IMR-90 (cell line): Measurements from ENCODE around the gene MORN5. TPM values are rescaled to one million over a fixed set of nuclear protein-coding genes. Genes with fewer than 3 reads are reported as not detected.

Experiments
- ATAC-seq: fragments of 200-7000 bp; cut with Tn5 transposase; 2 replicates; pipeline ENCODE4 v1.9.1; 2020; ENCODE audit warnings: low read depth, mild to moderate bottlenecking, moderate library complexity
- BruUV-seq: library from RNA; stranded (reverse); fragments of 400-500 nt; replicated peaks from 2 replicates; lab custom pipeline; 2021; lab: Mats Ljungman, UMichigan
- CTCF ChIA-PET: fragments of 300-600 bp; formaldehyde crosslinking; extraction: SDS; loops from one replicate; lab custom pipeline; 2021; ENCODE audit warnings: antibody characterized with exemption; lab: Yijun Ruan, JAX
- POLR2A ChIA-PET: fragments of 300-600 bp; sonication (Branson Sonifier 250); formaldehyde crosslinking; loops from one replicate; lab custom pipeline; 2022; ENCODE audit warnings: antibody characterized with exemption; ENCODE audit not compliant: unreplicated experiment; lab: Charles Lee
- DNase-seq: peaks from one replicate; pipeline ENCODE4 v3.0.0; 2013
- H2AFZ ChIP-seq: replicated peaks from 2 replicates; pipeline ENCODE3; 2013; ENCODE audit warnings: low read length, mild to moderate bottlenecking; ENCODE audit not compliant: poor library complexity
- H2AK5ac ChIP-seq: 2 replicates; pipeline ENCODE4 v1.6.1; 2013; ENCODE audit warnings: low read depth, low read length, inconsistent platforms
- H2AK9ac ChIP-seq: replicated peaks from 2 replicates; pipeline ENCODE3; 2013; ENCODE audit warnings: mild to moderate bottlenecking, low read depth, low read length, moderate library complexity; ENCODE audit not compliant: poor library complexity
- H2BK120ac ChIP-seq: 2 replicates; pipeline ENCODE4 v1.6.1; 2013; ENCODE audit warnings: low read depth, low read length, inconsistent platforms
- H2BK15ac ChIP-seq: 3 replicates; pipeline ENCODE4 v1.6.1; 2013; ENCODE audit warnings: low read depth, low read length, inconsistent platforms
- H2BK20ac ChIP-seq: 2 replicates; pipeline ENCODE4 v1.6.1; 2013; ENCODE audit warnings: low read depth, mild to moderate bottlenecking, inconsistent platforms, low read length, moderate library complexity
- H2BK5ac ChIP-seq: 2 replicates; pipeline ENCODE4 v1.6.1; 2013; ENCODE audit warnings: mild to moderate bottlenecking, low read depth, low read length, inconsistent platforms; ENCODE audit not compliant: poor library complexity, severe bottlenecking
- H3K14ac ChIP-seq: replicated peaks from 2 replicates; pipeline ENCODE4 v1.6.1; 2013; ENCODE audit warnings: low read depth, low read length, inconsistent platforms
- H3K18ac ChIP-seq: 2 replicates; pipeline ENCODE4 v1.6.1; 2013; ENCODE audit warnings: low read depth, low read length, control low read depth
- H3K23ac ChIP-seq: 2 replicates; pipeline ENCODE4 v1.6.1; 2013; ENCODE audit warnings: low read depth, low read length, inconsistent platforms
- H3K27ac ChIP-seq: 2 replicates; pipeline ENCODE4 v1.5.1; 2013; ENCODE audit warnings: mild to moderate bottlenecking, control low read depth, low read length; ENCODE audit not compliant: insufficient read depth
- H3K27me3 ChIP-seq: 2 replicates; pipeline ENCODE4 v1.6.1; 2013; ENCODE audit warnings: low read length; ENCODE audit not compliant: control insufficient read depth, insufficient read depth
- H3K36me3 ChIP-seq: 2 replicates; pipeline ENCODE4 v1.6.1; 2013; ENCODE audit warnings: low read length, mixed read lengths; ENCODE audit not compliant: control insufficient read depth, insufficient read depth
- H3K4ac ChIP-seq: 2 replicates; pipeline ENCODE4 v1.6.1; 2013; ENCODE audit warnings: low read depth, low read length, inconsistent platforms
- H3K4me1 ChIP-seq: 2 replicates; pipeline ENCODE4 v1.6.1; 2013; ENCODE audit warnings: low read length, mixed read lengths; ENCODE audit not compliant: control insufficient read depth, insufficient read depth
- H3K4me2 ChIP-seq: 2 replicates; pipeline ENCODE4 v1.6.1; 2013; ENCODE audit warnings: low read depth, mild to moderate bottlenecking, control low read depth, low read length, moderate library complexity
- H3K4me3 ChIP-seq: 2 replicates; pipeline ENCODE4 v1.5.1; 2013; ENCODE audit warnings: low read depth, mild to moderate bottlenecking, control low read depth, low read length, moderate library complexity; ENCODE audit not compliant: insufficient read depth
- H3K56ac ChIP-seq: 2 replicates; pipeline ENCODE4 v1.6.1; 2013; ENCODE audit warnings: low read length, inconsistent platforms; ENCODE audit not compliant: insufficient read depth; ENCODE audit errors: extremely low read depth
- H3K79me1 ChIP-seq, 2 experiments: 2 replicates each; pipeline ENCODE4 v1.6.1; 2013; ENCODE audit warnings: low read length in 2 of 2, inconsistent platforms in 1 of 2, low read depth in 1 of 2
- H3K9ac ChIP-seq: 2 replicates; pipeline ENCODE4 v1.6.1; 2013; ENCODE audit warnings: low read depth, low read length, control low read depth
- H3K9me1 ChIP-seq: 2 replicates; pipeline ENCODE4 v1.6.1; 2013; ENCODE audit warnings: low read length, inconsistent platforms; ENCODE audit not compliant: insufficient read depth
- H3K9me3 ChIP-seq: 2 replicates; pipeline ENCODE4 v1.6.1; 2013; ENCODE audit warnings: low read length; ENCODE audit not compliant: control insufficient read depth, insufficient read depth
- H4K20me1 ChIP-seq: 2 replicates; pipeline ENCODE4 v1.6.1; 2013; ENCODE audit warnings: low read length, inconsistent platforms; ENCODE audit not compliant: insufficient read depth
- H4K5ac ChIP-seq: 2 replicates; pipeline ENCODE4 v1.6.1; 2013; ENCODE audit warnings: mild to moderate bottlenecking, low read depth, low read length, control low read depth
- H4K8ac ChIP-seq, 2 experiments: 2 replicates each; pipeline ENCODE4 v1.6.1; 2013; ENCODE audit warnings: low read depth in 2 of 2, low read length in 2 of 2, control low read depth in 1 of 2, inconsistent platforms in 1 of 2
- H4K91ac ChIP-seq: 2 replicates; pipeline ENCODE4 v1.6.1; 2013; ENCODE audit warnings: low read depth, low read length, inconsistent platforms; ENCODE audit not compliant: insufficient read depth
- BHLHE40 ChIP-seq: fragments of 150-350 bp; IDR thresholded peaks from 2 replicates; pipeline ENCODE4 v1.6.1; 2016; ENCODE audit warnings: mild to moderate bottlenecking, low read depth, low read length
- CTCF ChIP-seq: conservative IDR thresholded peaks from 2 replicates; pipeline ENCODE4 v1.5.1; 2012; ENCODE audit warnings: mild to moderate bottlenecking, low read depth, low read length, improper control_type of control experiment
- MAFK ChIP-seq: IDR thresholded peaks from 2 replicates; pipeline ENCODE4 v1.6.1; 2012; ENCODE audit warnings: low read depth, low read length, improper control_type of control experiment
- MXI1 ChIP-seq: IDR thresholded peaks from 2 replicates; pipeline ENCODE4 v1.6.1; 2012; ENCODE audit warnings: low read depth, mild to moderate bottlenecking, low read length, moderate library complexity, borderline replicate concordance
- POLR2A ChIP-seq: IDR thresholded peaks from 2 replicates; pipeline ENCODE4 v1.6.1; 2012; ENCODE audit warnings: mild to moderate bottlenecking, low read depth, low read length
- RCOR1 ChIP-seq: IDR thresholded peaks from 2 replicates; pipeline ENCODE4 v1.6.1; 2012; ENCODE audit warnings: mild to moderate bottlenecking, low read length, improper control_type of control experiment; ENCODE audit not compliant: insufficient replicate concordance
- RFX5 ChIP-seq: IDR thresholded peaks from 2 replicates; pipeline ENCODE4 v1.8.0; 2012; ENCODE audit warnings: low read depth, mild to moderate bottlenecking, low read length, moderate library complexity
- SMC3 ChIP-seq: fragments of 150-350 bp; IDR thresholded peaks from 2 replicates; pipeline ENCODE4 v1.6.1; 2016; ENCODE audit warnings: low read depth, mild to moderate bottlenecking, antibody characterized with exemption, low read length, moderate library complexity
- WGBS, 2 experiments: methylation state at CpG; one replicate each; pipeline versions ENCODE4 v1.1.5 to v1.1.7; 2013; ENCODE audit warnings: missing lambda C conversion rate in 2 of 2; ENCODE audit not compliant: insufficient read length in 1 of 2; ENCODE audit errors: extremely low coverage in 2 of 2; 5-methylcytosine and 5-hydroxymethylcytosine counted together
- dilution Hi-C: fragments of 300-500 bp; cut with HindIII; formaldehyde crosslinking; loops from one replicate; pipeline ENCODE4 v1.14.3; 2018; ENCODE audit warnings: low sequenced_read_pairs; ENCODE audit not compliant: unreplicated experiment
- in situ Hi-C: fragments of 300-500 bp; cut with MboI; formaldehyde crosslinking; loops from 3 replicates; pipeline ENCODE4 v1.14.3; 2019; ENCODE audit warnings: low sequenced_read_pairs, inconsistent platforms, mixed read lengths
- intact Hi-C: fragments of 100-400 bp; cut with micrococcal nuclease; formaldehyde crosslinking; loops from 2 replicates; pipeline ENCODE4 v1.10.0; 2022
- polyA plus RNA-seq, 3 experiments: library from polyadenylated mRNA; depleted of rRNA; stranded (reverse); fragments of >200 nt; gene quantifications; 2 replicates each; pipeline ENCODE4 v1.2.3, GENCODE V29; 2012; ENCODE audit warnings: low replicate concordance in 1 of 3
- total RNA-seq: library from RNA; depleted of rRNA; stranded (reverse); fragments of >200 nt; gene quantifications from 2 replicates; pipeline ENCODE4 v1.2.3, GENCODE V29; 2012
- TF ChIP-seq, protein P1 (sequence below): fragments of 150-350 bp; IDR thresholded peaks from 2 replicates; pipeline ENCODE4 v1.6.1; 2016; ENCODE audit warnings: low read depth, mild to moderate bottlenecking, low read length, moderate library complexity, borderline replicate concordance

Gene MORN5
- total and polyA plus RNA-seq, 2 of the 4 experiments (the other 2 are of a cell fraction): not detected

DNA sequence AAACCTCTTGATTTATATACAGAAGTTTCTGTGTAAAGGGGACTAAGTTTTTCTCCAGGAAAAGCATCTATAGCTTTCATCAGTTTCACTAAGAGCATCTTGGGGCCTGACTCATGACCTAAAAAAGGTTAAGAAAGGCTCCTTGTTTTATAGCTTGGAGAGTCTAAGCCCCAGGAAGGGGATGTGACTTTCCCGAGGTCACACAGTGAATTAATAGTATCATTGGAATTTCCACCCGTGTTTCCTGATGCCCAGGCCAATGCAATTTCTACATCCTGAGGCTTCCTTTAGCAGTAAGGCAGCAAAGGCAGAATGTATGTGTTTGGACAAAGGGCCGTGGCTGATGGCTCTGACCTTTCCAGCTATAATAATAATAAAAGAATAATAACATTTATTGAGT is 8.6 kb downstream of the MORN5 start:
- no peak overlapping the region for H4K91ac ChIP-seq
- TF ChIP-seq, protein P1, sequence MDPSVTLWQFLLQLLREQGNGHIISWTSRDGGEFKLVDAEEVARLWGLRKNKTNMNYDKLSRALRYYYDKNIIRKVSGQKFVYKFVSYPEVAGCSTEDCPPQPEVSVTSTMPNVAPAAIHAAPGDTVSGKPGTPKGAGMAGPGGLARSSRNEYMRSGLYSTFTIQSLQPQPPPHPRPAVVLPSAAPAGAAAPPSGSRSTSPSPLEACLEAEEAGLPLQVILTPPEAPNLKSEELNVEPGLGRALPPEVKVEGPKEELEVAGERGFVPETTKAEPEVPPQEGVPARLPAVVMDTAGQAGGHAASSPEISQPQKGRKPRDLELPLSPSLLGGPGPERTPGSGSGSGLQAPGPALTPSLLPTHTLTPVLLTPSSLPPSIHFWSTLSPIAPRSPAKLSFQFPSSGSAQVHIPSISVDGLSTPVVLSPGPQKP: no peak
- TF ChIP-seq SMC3 (no peak), CTCF (no peak), BHLHE40 (no peak), RCOR1 (no peak), MXI1 (no peak), POLR2A (no peak), RFX5 (no peak), MAFK (no peak)
- no peaks in the 10 kb centered on the region for H4K20me1 ChIP-seq
- no peaks in the 10 kb centered on the region for H3K36me3 ChIP-seq
- H4K5ac ChIP-seq: no peak overlapping the region
- in situ Hi-C loops: no loop called here
- H2BK5ac ChIP-seq: no peak overlapping the region
- H3K79me1 ChIP-seq: no peaks in the 10 kb centered on the region
- H3K4me2 ChIP-seq: no peak overlapping the region
- H2BK15ac ChIP-seq: no peak overlapping the region
- H2BK120ac ChIP-seq: no peak overlapping the region
- dilution Hi-C loops: no loop called here
- POLR2A ChIA-PET: interaction anchor here (0.7 kb wide), 1 partner anchor 381 kb away, joined by 3 read pairs; no protein-coding TSS in a partner anchor
- CTCF ChIA-PET: no interaction called here
- no peak overlapping the region for H3K4ac ChIP-seq
- no peak overlapping the region for H3K56ac ChIP-seq
- H2AFZ ChIP-seq: no peak overlapping the region
- H3K4me3 ChIP-seq: no peak overlapping the region
- H3K27me3 ChIP-seq: peaks cover 43% of the 10 kb centered on the region
- no TSS peak for BruUV-seq
- H3K27ac ChIP-seq: no peak overlapping the region
- H3K9ac ChIP-seq: no peak overlapping the region
- no peak overlapping the region for H2BK20ac ChIP-seq
- ATAC-seq (no peak), DNase-seq (no peak)
- no peaks in the 10 kb centered on the region for H3K9me1 ChIP-seq
- no peak overlapping the region for H2AK9ac ChIP-seq
- H3K9me3 ChIP-seq: no peaks in the 10 kb centered on the region
- H4K8ac ChIP-seq: no peak overlapping the region
- no peak overlapping the region for H3K23ac ChIP-seq
- no peak overlapping the region for H3K14ac ChIP-seq
- intact Hi-C loops: no loop called here
- no peak overlapping the region for H2AK5ac ChIP-seq
- no peaks in the 10 kb centered on the region for H3K4me1 ChIP-seq
- WGBS, 2 experiments: 40% methylated on average over 1 of the region's 3 CpGs; no CpG with 5 or more reads in 1 of the 2 experiments
- H3K18ac ChIP-seq: no peak overlapping the region
